ENCODE data around the gene PQBP1.

Gene PQBP1

GRCh38 chrX:48927123-48927522 lies 29.4 kb downstream of the PQBP1 start:
- 0 out of 2 replicates have a peak, but pooled peaks have one; percentile 17 for TF ChIP-seq ZIC2 (tag by site-specific recombination; IDR thresholded peaks at IDR 0.05)
- no peak for TF ChIP-seq ZNF473 (tag by site-specific recombination; IDR thresholded peaks at IDR 0.05)
- no peak for TF ChIP-seq ZNF549 (tag by site-specific recombination; IDR thresholded peaks at IDR 0.05)
- no peaks in the 10 kb centered on the region for H3K9me3 ChIP-seq (ENCODE audit: control insufficient read depth, insufficient read depth, low read depth, low read length)
- ChIA-PET CTCF (interaction anchor here (0.9 to 1.2 kb wide), 2 partner anchors 11 to 19 kb away, joined by 3 to 4 read pairs; no protein-coding TSS in a partner anchor), POLR2A (no interaction called here)
- H3K27ac ChIP-seq (ENCODE audit: extremely low read depth, low read depth, low read length): no peak overlapping the region
- H3K36me3 ChIP-seq (ENCODE audit: control insufficient read depth in 2 of 2, insufficient read depth in 1 of 2, low read length in 2 of 2): peaks cover 16 to 74% of the 10 kb centered on the region in 2 experiments; a peak in 2 of 3 replicates
- no peaks in the 10 kb centered on the region for H3K4me1 ChIP-seq (ENCODE audit: control insufficient read depth, insufficient read depth, low read length)
- no peak overlapping the region for H3K4me3 ChIP-seq (ENCODE audit: low read depth, low read length)

- POLR2A ChIA-PET: no interaction called here
- Histone ChIP-seq H3K4me1 (ENCODE audit: control insufficient read depth, insufficient read depth, low read length) (no peaks in the 10 kb centered on the region), H3K4me3 (ENCODE audit: low read depth, low read length) (no peak overlapping the region), H3K36me3 (ENCODE audit: control insufficient read depth in 2 of 2, insufficient read depth in 1 of 2, low read length in 2 of 2) (peaks cover 19 to 69% of the 10 kb centered on the region in 2 experiments; a peak in 2 of 3 replicates), H3K27ac (ENCODE audit: extremely low read depth, low read depth, low read length) (no peak overlapping the region), H3K9me3 (ENCODE audit: control insufficient read depth, insufficient read depth, low read depth, low read length) (no peaks in the 10 kb centered on the region)
- CTCF ChIA-PET: interaction anchor here (0.7 to 1.2 kb wide), 2 partner anchors 19 to 280 kb away, joined by 4 read pairs; no protein-coding TSS in a partner anchor
- TF ChIP-seq ZNF140 (tag by site-specific recombination; IDR thresholded peaks at IDR 0.05) (no peak), ZNF211 (tag by site-specific recombination; IDR thresholded peaks at IDR 0.05; ENCODE audit: low read depth) (no peak), ZIC2 (tag by site-specific recombination; IDR thresholded peaks at IDR 0.05) (no peak), ZNF311 (tag by site-specific recombination; IDR thresholded peaks at IDR 0.05; ENCODE audit: borderline replicate concordance) (no peak), ZNF747 (tag by site-specific recombination; IDR thresholded peaks at IDR 0.05) (no peak), ZNF155 (tag by site-specific recombination; IDR thresholded peaks at IDR 0.05) (no peak), KLF1 (tag by site-specific recombination; IDR thresholded peaks at IDR 0.05) (no peak), ZNF776 (tag by site-specific recombination; IDR thresholded peaks at IDR 0.05; ENCODE audit: borderline replicate concordance) (no peak), ZNF621 (tag by site-specific recombination; IDR thresholded peaks at IDR 0.05) (no peak), ZNF664 (tag by site-specific recombination; IDR thresholded peaks at IDR 0.05) (no peak), ZNF398 (tag by site-specific recombination; IDR thresholded peaks at IDR 0.05) (no peak), AEBP2 (tag by site-specific recombination; IDR thresholded peaks at IDR 0.05; ENCODE audit: borderline replicate concordance) (no peak), OVOL3 (tag by site-specific recombination; IDR thresholded peaks at IDR 0.05) (no peak)
- TF ChIP-seq, protein P1, sequence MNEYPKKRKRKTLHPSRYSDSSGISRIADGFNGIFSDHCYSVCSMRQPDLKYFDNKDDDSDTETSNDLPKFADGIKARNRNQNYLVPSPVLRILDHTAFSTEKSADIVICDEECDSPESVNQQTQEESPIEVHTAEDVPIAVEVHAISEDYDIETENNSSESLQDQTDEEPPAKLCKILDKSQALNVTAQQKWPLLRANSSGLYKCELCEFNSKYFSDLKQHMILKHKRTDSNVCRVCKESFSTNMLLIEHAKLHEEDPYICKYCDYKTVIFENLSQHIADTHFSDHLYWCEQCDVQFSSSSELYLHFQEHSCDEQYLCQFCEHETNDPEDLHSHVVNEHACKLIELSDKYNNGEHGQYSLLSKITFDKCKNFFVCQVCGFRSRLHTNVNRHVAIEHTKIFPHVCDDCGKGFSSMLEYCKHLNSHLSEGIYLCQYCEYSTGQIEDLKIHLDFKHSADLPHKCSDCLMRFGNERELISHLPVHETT (tag by site-specific recombination; IDR thresholded peaks at IDR 0.05): no peak
- TF ChIP-seq, protein P2, sequence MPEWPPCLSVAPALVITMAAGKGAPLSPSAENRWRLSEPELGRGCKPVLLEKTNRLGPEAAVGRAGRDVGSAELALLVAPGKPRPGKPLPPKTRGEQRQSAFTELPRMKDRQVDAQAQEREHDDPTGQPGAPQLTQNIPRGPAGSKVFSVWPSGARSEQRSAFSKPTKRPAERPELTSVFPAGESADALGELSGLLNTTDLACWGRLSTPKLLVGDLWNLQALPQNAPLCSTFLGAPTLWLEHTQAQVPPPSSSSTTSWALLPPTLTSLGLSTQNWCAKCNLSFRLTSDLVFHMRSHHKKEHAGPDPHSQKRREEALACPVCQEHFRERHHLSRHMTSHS (tag by site-specific recombination; IDR thresholded peaks at IDR 0.05): no peak
- TF ChIP-seq, protein P3, sequence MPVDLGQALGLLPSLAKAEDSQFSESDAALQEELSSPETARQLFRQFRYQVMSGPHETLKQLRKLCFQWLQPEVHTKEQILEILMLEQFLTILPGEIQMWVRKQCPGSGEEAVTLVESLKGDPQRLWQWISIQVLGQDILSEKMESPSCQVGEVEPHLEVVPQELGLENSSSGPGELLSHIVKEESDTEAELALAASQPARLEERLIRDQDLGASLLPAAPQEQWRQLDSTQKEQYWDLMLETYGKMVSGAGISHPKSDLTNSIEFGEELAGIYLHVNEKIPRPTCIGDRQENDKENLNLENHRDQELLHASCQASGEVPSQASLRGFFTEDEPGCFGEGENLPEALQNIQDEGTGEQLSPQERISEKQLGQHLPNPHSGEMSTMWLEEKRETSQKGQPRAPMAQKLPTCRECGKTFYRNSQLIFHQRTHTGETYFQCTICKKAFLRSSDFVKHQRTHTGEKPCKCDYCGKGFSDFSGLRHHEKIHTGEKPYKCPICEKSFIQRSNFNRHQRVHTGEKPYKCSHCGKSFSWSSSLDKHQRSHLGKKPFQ (tag by site-specific recombination; IDR thresholded peaks at IDR 0.05): no peak
Observed at GRCh38 chrX:48927736-48928382, 30.1 kb downstream of the PQBP1 start.
